Lower leg skin (tissue), 4 donors: ENCODE measurements around the gene TCERG1L. TPM values are rescaled to one million over a fixed set of nuclear protein-coding genes. Genes with fewer than 3 reads are reported as not detected.

Source experiments
- DNase-seq, 2 donors: peaks; one replicate each; pipeline ENCODE4 v3.0.0-alpha.2; 2019; ENCODE audit warnings: low spot score in 2 of 2
- H3K4me3 ChIP-seq: fragments of 200-600 bp; sonication (generic); 2 replicates; pipeline ENCODE4 v1.5.1; 2017; ENCODE audit warnings: mild to moderate bottlenecking, low read depth; ENCODE audit not compliant: poor library complexity, severe bottlenecking
- POLR2A ChIP-seq, 2 donors: fragments of 450-650 bp; IDR thresholded peaks; one replicate each; pipeline ENCODE4 v1.6.1; 2016 to 2017; ENCODE audit warnings: antibody characterized with exemption in 2 of 2, mild to moderate bottlenecking in 1 of 2, moderate library complexity in 1 of 2
- WGBS, 2 donors: methylation state at CpG; one replicate each; pipeline ENCODE4 v1.1.5; 2018; 5-methylcytosine and 5-hydroxymethylcytosine counted together
- intact Hi-C: fragments of 100-400 bp; cut with DNase I; formaldehyde crosslinking; loops from one replicate; pipeline ENCODE4 v1.15.0; 2023; ENCODE audit warnings: low total_unique reads
- total RNA-seq, 4 donors: library from RNA; depleted of rRNA; stranded (reverse); fragments of >200 nt; gene quantifications; one replicate each; pipeline ENCODE4 v1.1.0, GENCODE V29; 2016
- TF ChIP-seq, protein P1 (sequence below), 3 donors: fragments of 450-650 bp; IDR thresholded peaks; one replicate each; pipeline ENCODE4 v1.5.1; 2016; ENCODE audit warnings: antibody characterized with exemption in 3 of 3, mild to moderate bottlenecking in 3 of 3, moderate library complexity in 2 of 3

TCERG1L gene
- total RNA-seq, 4 donors from 2014 or later = 0.57 to 1.1 (median 0.90) TPM

DNA sequence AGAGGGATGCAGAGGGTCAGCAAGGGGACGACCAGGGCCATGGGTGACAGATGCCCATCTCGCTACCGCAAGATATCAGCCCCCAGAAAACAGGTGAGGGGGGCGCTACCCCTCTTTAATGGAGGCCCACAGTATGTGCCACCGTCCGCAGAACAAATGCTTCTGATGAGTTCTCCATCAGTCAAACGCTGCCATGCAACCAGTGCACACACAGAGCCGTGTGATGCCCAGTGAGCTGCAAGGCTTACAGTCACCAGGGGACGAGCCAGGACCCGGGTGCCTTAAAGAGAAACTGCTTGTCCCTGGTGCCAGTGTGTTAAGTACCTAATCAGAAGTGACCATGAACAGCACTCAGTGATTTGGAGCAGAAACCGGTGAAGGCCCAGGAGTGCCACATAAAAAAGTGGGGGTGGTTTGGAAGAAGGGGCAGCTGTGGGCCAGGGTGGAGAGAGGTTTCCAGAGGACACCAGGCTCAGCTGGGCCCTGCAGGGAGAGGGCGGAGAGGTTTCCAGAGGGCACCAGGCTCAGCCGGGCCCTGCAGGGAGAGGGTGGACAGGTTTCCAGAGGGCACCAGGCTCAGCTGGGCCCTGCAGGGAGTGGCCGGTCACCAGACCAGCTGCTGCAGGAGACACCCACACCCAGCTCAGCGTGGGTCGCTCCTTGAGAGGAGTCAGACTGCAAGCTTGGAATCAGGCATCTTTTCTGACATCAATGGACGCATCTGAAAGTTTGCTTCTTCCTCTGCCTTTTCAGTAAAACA lies 50.9 kb downstream of the TCERG1L start:
- 87 to 90% methylated on average over 17 of the region's 17 CpGs for WGBS, 2 donors
- intact Hi-C loops = no loop called here
- DNase-seq = no peak
- H3K4me3 ChIP-seq = no peak overlapping the region
- TF ChIP-seq, protein P1, sequence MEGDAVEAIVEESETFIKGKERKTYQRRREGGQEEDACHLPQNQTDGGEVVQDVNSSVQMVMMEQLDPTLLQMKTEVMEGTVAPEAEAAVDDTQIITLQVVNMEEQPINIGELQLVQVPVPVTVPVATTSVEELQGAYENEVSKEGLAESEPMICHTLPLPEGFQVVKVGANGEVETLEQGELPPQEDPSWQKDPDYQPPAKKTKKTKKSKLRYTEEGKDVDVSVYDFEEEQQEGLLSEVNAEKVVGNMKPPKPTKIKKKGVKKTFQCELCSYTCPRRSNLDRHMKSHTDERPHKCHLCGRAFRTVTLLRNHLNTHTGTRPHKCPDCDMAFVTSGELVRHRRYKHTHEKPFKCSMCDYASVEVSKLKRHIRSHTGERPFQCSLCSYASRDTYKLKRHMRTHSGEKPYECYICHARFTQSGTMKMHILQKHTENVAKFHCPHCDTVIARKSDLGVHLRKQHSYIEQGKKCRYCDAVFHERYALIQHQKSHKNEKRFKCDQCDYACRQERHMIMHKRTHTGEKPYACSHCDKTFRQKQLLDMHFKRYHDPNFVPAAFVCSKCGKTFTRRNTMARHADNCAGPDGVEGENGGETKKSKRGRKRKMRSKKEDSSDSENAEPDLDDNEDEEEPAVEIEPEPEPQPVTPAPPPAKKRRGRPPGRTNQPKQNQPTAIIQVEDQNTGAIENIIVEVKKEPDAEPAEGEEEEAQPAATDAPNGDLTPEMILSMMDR (IDR thresholded peaks at IDR 0.05) = no peak
- TF ChIP-seq POLR2A (IDR thresholded peaks at IDR 0.05) = no peak

DNA sequence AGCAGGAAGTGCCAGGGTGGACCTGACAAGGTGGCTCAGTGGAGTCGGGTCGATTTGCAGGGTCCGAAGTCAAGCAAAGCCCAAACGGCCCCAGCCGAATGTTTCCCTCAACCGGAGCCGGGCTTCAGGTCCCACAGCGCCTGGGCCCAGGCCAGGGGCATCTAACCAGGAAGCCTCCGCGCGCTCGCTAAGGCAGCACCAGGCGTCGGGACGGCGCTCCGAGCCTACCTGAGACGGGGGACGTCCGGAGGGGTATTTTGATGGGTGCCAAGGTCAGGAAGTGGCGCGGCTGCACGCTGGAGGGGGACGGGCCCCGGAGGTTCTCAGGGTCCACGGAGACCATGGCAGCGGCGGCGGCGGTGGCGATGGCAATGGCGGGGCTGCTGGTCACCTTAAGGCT lies 51.5 kb downstream of the TCERG1L start:
- TF ChIP-seq, protein P1 (IDR thresholded peaks at IDR 0.05) = no peak
- no peak for TF ChIP-seq POLR2A (IDR thresholded peaks at IDR 0.05)
- H3K4me3 ChIP-seq = no peak overlapping the region
- DNase-seq = no peak
- intact Hi-C loops = no loop called here
- 95 to 97% methylated on average over 31 to 32 of the region's 32 CpGs for WGBS, 2 donors

DNA sequence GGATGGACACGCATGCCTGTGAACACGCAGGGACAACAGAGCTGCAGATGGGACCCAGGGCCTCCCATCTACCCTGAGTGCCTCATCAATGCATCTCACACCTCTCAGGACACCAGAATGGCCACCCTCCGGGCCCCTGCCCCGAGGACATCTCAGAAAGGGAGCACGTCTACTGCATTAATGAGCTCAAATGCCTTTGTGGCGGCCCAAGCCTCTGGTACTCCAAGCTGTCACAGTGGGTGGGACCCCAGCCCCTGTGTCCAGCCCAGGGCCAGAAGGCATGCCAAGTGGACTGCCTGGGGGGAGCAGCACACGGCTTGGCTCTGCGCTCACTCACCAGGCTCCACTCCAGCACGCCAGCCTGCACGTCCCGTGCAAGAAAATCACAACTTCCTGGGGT lies 52.0 kb downstream of the TCERG1L start:
- H3K4me3 ChIP-seq = no peak overlapping the region
- intact Hi-C loops = no loop called here
- 79 to 81% methylated on average over 7 to 11 of the region's 11 CpGs for WGBS, 2 donors
- DNase-seq = no peak
- no peak for TF ChIP-seq POLR2A (IDR thresholded peaks at IDR 0.05)
- TF ChIP-seq, protein P1 (IDR thresholded peaks at IDR 0.05) = no peak

DNA sequence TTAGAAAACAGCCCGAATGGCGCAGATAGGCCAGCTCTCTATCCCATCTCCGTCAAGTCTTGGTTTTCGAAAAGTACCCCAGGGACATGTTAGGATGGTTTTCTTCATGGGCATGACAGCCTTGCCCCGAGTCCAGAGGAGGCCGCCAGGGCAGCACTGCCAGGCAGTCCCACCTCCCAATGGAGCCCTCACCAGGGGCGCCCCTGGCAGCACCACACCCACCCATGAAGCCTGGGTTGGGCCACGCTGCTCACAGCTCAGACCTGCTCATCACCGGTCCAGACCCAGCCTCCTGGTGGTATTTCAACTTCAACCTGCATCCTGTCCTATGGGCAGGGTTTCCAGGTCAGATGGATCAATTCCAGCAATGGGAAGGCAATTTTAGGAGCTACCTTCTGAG lies 53.3 kb downstream of the TCERG1L start:
- H3K4me3 ChIP-seq = no peak overlapping the region
- 90 to 98% methylated on average over 9 of the region's 9 CpGs for WGBS, 2 donors
- no peak for TF ChIP-seq POLR2A (IDR thresholded peaks at IDR 0.05)
- TF ChIP-seq, protein P1 (IDR thresholded peaks at IDR 0.05) = no peak
- no peak for DNase-seq
- intact Hi-C loops = no loop called here

DNA sequence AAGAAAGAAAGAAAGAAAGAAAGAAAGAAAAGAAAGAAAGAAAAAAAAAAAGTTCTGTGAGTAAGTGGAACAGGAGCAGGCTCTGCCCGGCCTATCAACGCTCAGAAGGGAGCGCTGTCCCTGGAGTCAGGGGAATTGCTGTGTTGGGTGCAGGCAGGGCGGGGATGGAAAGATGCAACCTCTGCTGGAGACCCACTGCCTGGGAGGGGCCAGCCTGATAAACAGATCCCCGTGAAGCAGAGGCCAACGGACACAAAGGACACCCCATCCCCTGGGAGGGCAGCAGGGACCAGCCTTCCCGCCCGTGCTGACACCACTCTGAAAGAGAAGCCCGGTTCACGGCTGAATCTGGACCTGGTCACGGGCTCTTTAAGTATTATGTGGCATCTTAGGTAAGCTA lies 54.5 kb downstream of the TCERG1L start:
- TF ChIP-seq, protein P1 (IDR thresholded peaks at IDR 0.05) = no peak
- TF ChIP-seq POLR2A (IDR thresholded peaks at IDR 0.05) = no peak
- no peak overlapping the region for H3K4me3 ChIP-seq
- intact Hi-C loops = no loop called here
- 90 to 91% methylated on average over 11 of the region's 11 CpGs for WGBS, 2 donors
- DNase-seq = no peak

DNA sequence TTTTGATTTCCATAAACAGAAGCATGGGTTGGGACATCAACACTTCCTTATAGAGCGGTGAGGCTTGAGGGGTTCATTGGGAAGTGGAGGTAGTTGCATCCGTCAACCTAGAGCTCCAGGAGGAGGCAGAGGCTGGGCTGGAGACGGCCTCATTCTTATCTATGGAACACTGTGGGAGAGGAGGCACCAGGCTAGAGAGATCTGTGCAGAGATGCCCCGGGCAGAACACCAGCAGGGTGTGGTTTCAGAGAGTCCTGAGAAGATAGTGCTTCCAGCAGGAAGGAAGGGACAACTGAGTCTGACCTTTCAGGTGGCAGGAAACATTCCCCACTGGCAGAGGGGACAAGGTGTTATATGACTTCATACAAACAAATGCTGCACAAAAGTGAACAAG lies 56.7 kb downstream of the TCERG1L start:
- TF ChIP-seq, protein P1 (IDR thresholded peaks at IDR 0.05) = no peak
- TF ChIP-seq POLR2A (IDR thresholded peaks at IDR 0.05) = no peak
- H3K4me3 ChIP-seq = no peak overlapping the region
- intact Hi-C loops = no loop called here
- WGBS, 2 donors = 74 to 79% methylated on average over 4 of the region's 4 CpGs
- DNase-seq = no peak
